ENCODE data around the gene STK35.
A peak's percentile ranks its signal among the peaks of the same experiment; 100 is the strongest.

The STK35 gene

GRCh38 chr20:2136275-2136674, 34.6 kb downstream of the STK35 start:
- no peak for DNase-seq

GRCh38 chr20:2137552-2138201, 36.0 kb downstream of the STK35 start:
- no peak for DNase-seq

- DNase-seq = no peak
Observed at GRCh38 chr20:2138396-2138795, 36.8 kb downstream of the STK35 start.

- DNase-seq = no peak
Observed at GRCh38 chr20:2139250-2139649, 37.6 kb downstream of the STK35 start.

- no peak for DNase-seq
Observed at GRCh38 chr20:2139736-2140135, 38.1 kb downstream of the STK35 start.

DNA sequence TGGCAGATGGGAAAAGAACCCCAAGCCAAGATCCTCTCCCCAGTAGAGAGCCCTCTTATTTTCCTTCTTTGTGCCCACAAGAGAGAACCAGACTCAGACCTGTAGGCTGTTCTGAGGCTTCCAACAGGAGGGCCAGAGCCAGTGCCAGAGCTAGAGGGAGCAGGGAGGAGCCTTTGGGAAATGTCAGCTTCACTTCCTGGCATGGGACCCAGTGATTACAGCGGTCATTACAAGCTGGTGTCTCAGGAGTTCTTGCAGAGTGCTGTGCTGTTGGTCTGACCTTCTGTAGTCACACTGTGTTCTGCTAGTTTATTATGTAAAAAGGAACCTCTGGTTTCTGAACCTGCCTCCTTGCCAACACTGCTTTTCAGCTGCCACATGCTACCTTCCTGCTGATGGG, 38.9 kb downstream of the STK35 start:
- no peak for DNase-seq

DNA sequence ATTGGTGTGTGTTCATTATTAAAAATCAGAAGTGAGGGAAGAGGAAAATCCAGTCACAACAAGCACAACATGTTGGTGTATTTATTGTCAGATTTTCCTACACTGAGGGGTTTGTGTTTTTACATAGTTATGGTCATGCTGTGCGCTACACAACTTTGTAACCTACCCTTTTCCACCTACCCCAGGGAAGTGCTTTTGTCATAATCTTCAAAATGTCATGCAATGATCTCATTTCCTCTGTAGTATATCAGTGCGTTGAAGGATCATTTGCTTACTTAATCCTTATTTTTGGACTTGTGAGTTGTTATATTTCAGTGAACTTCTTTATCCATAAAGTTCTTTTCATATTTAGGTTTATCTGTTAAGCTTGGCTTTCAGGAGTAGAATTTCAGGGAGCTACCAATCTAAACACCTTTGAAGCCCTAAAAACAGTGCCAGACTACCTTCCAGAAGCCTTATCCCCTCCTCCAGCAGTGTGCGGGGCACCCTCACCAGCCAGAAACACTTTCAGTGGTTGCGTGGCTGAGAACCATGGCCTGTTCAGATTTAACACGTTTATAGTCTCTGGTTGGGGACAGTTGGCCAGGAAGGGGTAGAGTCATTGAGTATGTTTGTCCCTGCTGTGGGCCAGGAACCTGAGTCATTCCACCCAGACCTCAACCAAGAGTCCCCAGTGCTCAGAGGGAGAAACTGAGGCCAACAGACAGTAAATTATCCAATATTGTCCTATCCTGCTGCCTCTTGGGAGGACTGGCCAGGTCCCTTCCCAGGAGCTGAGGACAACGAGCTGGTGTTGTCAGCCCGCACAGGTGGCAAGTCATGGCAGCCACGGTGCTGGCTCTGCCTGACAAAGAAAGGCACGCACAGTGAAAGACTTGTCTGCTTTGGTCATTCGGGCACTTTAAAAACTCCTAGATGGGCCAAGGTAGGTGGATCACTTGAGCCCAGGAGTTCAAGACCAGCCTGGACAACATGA, 40.3 kb downstream of the STK35 start:
- no peak for DNase-seq

DNA sequence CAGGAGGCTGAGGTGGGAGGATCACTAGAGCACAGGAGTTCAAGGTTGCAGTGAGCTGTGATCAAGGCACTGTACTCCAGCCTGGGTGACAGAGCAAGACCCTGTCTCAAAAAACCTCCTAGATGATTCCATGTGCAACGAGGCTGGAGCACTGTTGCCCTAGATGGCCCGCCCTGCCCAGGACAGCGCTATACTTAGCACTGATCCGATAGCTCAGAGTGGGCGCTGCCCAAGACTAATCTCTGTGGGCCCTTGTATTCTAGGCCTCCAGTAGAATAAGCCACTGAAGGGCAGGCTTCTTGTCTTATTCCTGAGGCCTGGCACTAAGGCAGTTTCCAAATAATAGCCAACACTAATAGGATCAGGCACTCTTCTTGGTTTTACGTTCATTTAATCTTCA, 41.0 kb downstream of the STK35 start:
- DNase-seq = no peak

- DNase-seq = no peak
Observed at GRCh38 chr20:2143594-2143993, 42.0 kb downstream of the STK35 start.

DNA sequence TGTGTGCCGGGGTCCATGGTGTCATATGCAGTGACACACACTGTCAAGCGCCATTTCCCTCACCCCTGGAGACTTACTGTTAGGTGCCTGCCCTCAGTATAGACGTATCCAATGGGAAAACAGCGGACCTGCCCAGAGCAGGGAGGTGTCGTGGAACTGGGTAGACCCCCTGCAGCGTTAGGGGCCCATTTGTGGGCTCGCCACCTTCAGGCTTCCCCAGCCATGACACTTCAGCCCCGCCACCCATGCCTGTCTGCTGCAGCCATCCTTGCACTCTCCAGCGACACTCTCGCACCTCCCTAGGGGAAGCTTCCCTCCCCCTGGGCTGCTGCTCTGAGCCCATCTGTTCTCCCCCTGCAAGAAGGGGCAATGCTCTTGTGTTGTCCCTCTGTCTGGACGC, 43.2 kb downstream of the STK35 start:
- DNase-seq = no peak

DNA sequence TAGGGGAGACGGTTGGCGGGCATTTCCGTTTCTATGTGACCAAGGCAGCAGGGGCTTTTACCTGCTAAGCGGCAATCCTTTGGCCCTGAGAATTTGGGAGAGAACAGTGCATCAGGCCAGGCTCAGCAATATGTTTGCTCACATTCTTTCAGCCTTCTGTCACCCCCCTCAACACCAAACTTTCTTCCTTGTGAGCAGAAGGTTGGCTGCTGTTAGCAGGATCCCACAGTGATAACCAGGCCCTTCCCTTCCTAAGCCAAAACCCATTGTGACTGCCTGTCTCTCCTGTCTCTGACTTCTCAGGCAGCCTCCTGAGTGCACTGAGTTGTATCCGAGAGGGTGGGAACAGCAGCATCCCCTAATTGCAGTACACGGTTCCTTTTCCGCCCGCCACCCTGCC, 43.7 kb downstream of the STK35 start:
- no peak for DNase-seq

- DNase-seq = no peak
Observed at GRCh38 chr20:2146080-2146867, 44.6 kb downstream of the STK35 start.

GRCh38 chr20:2149507-2149906, 47.9 kb downstream of the STK35 start:
- no peak for DNase-seq

DNA sequence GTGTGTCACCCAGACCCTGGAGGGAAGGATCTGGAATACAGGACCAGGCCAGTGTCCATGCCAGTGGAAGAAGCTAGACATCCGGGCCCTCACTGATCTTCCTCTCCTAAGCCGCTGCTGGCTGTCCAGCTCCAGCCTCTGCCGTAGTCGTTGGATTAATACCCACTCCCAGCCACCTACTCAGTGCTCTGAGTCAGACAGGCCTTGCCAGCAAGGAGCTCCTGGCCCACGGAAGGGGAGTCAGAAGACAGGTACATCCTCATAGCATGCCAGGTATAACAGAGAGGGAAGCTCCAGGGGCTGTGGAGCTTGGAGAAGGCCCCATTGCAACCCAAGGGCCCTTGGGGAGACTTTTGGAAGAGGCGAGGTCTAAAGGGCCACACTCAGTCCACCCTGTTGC, 49.0 kb downstream of the STK35 start:
- DNase-seq = no peak

GRCh38 chr20:2151858-2152281, 50.2 kb downstream of the STK35 start:
- DNase-seq = no peak

DNA sequence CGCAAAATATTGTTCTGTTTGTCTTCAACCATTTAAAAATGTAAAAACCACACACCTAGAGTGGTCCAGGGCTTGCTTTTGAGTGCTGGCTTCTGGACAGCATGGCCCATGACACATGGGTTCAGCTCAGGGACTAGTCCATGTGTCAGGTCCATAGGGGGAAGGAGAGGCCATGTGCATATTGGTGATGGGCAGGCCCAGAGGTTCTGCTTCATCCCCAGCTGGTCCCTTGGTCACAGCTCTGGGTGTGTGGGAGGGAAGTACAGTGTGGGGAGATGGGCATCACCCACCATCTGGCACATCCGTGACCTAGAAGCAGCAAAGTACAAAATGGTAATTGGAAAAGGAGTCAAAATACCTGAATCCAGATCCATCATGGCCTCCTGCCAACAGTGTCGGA, 50.7 kb downstream of the STK35 start:
- peak; percentile 50 for DNase-seq

- no peak for DNase-seq
Observed at GRCh38 chr20:2153326-2153725, 51.7 kb downstream of the STK35 start.

DNA sequence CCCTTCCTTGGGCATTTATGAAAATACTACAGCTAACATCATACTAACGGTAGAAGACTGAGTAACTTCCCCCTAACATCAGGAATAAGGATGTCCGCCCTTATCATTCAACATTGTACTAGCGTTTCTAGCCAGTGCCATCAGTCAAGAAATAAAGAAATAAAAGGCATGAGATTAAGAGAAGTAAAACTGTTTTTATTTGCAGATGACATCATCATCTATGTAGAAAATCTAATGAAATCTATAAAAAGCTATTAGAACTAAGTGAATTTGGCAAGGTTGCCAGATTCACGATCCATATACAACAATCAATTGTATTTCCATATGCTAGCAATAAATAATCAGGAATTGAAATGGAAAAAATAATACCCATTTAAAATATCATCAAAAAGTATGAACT, 54.6 kb downstream of the STK35 start:
- no peak for DNase-seq

DNA sequence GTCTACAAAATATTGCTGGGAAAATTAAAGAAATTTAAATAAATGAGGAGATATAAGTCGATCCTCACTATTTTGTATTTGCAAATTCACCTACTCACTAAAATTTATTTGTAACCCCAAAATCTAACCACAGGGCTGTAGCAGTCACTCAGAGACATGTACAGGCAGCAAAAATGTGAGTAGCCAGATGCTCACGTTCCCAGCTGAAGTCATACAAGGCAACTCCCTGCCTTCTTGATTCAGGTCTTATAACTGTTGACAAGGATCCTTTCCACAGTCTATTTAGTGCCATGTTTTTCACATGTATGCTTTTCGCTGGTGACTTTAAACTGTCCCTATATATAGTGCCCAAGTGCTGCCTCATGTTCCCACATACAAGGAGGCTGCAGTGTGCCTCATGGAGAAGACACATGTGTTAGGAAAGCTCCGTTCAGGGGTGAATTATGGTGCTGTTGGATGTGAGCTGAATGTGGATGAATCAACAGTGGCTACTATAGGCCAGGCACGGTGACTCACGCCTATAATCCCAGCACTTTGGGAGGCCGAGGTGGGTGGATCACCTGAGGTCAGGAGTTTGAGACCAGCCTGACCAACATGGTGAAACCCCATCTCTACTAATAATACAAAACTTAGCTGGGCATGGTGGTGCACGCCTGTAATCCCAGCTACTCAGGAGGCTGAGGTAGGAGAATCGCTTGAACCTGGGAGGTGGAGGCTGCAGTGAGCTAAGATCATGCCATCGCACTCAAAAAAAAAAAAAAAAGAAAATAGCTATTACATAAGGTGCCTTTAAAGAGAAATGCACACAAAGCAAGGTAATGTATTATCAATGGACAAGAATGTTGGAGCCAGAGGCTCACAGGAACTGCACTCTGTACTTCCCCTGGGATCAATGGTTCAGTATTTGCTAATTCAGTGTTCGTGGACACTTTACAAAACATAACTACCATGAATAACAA, 55.3 kb downstream of the STK35 start:
- DNase-seq = no peak

GRCh38 chr20:2162125-2162822, 60.6 kb downstream of the STK35 start:
- DNase-seq = no peak

DNA sequence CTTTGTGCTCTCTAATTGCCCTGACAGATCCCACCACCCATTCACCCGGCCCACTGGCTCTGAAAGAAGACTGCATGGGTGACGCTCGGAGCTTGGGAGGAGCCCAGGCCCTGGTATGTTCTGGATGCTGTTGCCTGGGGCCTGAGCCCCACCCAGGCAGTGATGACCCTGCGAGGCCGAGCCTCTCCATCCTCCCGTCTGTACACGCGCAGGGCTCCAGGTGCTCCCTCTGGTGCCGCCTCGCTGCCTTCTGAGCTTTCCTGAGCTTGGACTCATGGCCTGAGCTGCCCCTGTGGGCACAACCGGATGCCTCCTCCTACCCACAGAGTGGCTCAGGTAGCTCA, 61.2 kb downstream of the STK35 start:
- no peak for DNase-seq

DNA sequence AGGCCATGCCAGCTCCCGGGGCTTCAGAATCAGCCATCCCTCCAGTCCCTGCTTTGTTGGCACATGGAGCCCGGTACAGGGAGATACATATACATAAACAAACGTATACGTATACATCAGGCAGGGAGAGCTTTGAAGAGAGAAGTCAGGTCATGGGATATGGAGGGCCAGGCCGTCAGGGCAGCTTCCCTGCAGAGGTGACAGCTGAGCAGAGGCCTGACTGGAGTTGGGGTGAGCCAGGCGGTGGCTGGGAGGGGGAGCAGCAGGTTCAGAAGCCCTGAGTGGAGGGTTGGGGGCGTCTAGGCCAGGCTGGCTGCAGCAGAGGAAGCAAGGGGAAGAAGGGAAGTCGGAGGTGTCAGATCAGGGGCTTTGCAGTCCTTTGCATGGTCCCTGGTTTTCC, 61.7 kb downstream of the STK35 start:
- DNase-seq = no peak

All from NCI-H2171 treated with DMSO at 0.1 percent for 48 hours (cell line).